Suppressor macrophage treated with lipopolysaccharide for 4 hours (primary cell): ENCODE measurements around the gene CYP3A4.
"Not testable (repeated sequence)": the region's sequence is repeated elsewhere in the genome, so short reads cannot be mapped to it uniquely, and the experiment has no call there.

ENCODE experiments used
- DNase-seq: peaks from one replicate; pipeline ENCODE4 v3.0.0-alpha.2; 2020

Gene CYP3A4

GRCh38 chr7:99784007-99784406, at the start of gene CYP3A4:
Gene CYP3A4 (minus strand): TSS chr7:99784184. CDS start chr7:99784081, 103 bp downstream.
- no peak for DNase-seq

DNA sequence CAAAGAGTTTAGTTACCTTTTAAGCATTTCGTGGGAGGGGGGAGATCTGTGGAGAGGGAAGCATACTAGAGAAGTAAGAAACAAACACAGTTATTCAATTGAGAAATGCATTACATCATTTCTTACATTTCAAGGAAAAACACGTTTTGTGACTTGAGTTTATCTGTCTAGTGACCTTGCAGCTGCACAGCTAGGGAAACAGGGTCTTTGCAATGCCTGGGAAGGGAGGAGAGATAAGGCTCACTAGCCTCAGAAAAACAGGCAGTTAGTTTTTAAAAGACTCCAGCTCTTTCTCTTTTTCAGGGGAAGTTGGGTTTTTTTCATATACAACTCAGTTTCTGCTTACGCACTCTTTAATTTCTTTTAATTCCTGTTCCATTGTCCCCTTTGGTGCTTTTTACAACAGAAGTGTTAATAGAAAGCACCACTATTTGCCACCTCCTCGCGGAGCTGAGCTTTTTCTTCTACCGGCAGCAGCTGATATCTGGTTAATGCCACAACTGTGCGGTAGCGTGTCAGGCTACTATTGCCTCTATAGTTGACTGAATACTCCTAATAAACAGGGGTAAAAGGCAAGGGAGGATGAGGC, 49.4 kb upstream of the CYP3A4 start:
- DNase-seq: no peak

GRCh38 chr7:99831595-99831994, 47.6 kb upstream of the CYP3A4 start:
- no peak for DNase-seq

DNA sequence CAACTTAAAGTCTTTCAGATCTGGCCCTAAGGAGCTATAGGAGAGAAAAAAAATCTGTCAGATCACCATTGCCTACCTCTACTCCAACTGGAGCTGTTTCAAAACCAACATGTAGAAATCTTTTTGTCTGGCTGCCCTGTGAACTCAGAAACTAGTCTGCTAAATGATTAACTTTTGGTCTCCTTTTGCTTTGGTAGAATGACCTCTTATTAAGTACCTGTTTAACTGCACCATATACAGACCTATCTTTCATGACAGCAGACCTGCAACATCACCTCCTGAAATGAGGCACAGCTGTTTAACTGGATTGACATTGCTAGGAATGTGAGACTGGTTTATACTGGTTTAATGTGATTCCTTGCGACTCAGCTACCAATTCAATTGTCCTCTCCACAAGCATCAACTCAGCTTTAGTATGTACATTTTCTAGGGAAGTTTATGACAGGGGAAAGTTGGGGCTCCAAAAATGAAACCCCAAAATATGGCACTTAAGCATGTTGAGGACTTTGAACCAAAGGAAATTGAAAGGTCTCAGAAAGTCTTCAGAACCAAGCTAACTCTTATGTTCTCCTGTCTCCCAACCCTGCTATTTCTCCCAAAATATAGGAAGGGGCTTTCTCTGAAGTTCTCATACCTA, 45.7 kb upstream of the CYP3A4 start:
- DNase-seq: no peak

GRCh38 chr7:99828811-99829210, 44.8 kb upstream of the CYP3A4 start:
- DNase-seq: no peak

DNA sequence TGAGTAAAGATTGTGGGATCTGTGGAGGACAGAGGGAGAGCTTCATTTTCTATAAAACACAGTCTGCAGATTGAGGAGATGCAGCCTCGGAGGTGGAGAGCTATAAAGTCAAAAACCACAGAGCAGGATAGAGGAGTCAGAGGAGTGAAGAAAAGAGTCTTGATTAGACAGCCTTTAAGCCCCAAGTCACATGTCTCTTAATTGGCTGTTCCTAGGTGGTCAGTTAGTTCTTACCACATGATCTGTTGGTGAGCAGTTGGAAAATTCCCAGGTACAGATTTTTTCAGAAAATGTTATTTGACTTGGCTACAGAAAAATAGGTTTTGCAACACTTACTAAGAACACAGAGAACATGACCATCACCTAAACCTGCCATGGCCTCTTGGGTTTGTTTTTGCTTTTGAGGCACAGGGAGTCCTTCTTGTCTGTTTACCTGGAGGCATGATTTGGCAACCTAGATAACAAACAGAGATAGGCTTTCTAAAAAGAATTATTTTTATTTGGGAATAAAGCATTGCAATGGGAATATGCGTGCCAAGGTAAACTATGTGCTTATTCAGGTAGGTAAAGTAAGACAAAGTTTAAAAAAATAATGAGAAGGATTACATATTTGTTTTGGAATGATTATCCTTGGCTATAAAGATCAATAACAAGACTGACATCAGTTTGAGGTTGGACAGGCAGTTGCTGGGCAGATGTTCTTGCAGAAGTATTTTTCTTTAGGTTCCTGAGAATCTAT, 43.2 kb upstream of the CYP3A4 start:
- DNase-seq: no peak

- DNase-seq: no peak
Observed at GRCh38 chr7:99825873-99826272, 41.9 kb upstream of the CYP3A4 start.

DNA sequence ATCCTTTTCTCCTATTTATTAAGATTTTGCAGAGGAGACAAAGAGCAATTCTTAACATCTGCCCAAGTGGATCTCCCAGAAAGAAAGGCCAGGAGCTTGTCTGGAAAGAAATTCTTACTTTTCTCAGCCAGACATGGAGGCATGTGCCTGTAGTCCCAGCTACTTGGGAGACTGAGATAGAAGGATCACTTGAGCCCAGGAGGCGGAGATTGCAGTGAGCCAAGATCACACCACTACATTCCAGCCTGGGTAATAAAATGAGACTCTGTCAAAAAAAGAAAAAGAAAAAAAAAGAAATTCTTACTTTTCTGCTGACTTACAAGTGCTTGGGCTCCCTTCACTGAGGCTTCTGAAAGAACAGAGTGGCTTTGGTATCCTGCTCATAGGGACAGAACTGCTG, 41.5 kb upstream of the CYP3A4 start:
- no peak for DNase-seq

DNA sequence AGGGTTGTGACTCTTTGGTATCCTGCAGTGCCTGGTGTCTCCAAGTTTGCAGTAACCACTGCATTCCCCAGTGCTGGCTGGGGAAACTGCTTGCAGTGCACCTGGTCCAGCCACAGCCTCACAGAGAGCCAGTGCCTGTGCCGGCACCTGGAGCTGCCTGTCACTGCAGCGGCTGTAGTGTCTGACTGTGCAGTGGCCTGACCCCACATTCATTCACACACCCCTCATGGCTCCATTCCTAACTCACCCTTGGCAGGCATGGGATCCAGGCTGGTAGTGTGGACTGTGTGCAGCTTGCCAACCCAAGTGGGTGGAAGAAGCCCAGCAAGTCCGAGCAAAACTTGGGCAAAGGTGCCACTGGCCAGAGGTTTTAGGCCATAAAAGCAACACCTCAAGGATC, 40.1 kb upstream of the CYP3A4 start:
- no peak for DNase-seq

DNA sequence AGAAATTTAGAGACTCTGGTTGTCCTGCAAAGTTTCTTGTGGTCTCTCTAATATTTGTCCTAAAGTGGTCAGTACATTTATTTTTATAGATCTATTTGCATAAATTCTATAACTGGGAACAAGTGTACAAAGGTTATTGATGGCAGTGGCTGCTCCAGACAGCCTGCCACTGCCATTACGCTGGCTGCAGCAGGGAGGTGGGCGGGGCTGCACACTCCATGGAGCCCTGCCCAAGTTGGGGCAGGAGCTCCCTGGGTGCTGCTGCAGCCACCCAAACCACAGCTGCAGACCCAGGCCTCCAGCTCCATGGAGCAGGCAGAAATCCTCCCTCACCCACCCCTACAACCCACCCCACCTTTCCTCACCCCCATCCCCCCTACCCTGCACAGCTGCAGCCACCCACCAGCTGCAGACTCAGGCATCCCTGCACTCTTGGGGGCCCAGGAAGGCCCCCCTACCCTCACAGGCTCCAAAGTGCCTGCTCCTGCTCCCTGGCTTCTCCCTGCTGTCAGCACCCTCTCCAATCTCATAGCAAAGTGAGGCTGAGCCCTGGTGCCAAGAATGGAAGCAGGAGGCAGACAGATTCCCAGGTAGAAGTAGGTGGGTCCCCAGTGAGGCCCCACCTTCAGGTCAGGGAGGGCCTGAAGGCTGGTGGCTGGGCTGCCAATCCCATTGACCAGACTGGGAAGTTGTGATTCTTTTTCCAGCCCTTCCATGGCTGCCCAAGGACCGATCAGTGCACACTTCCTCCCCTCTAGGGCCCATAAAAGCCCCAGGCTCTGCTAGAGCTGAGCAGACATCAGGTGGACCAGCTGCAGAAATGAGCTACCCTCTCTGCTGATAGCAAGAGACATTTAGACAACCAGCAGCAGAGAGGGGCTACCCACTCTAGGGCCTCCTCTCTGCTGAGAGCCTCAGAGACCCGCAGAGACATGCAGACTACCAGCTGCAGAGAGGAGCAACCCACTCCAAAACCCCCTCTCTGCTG, 39.0 kb upstream of the CYP3A4 start:
- DNase-seq: no peak

DNA sequence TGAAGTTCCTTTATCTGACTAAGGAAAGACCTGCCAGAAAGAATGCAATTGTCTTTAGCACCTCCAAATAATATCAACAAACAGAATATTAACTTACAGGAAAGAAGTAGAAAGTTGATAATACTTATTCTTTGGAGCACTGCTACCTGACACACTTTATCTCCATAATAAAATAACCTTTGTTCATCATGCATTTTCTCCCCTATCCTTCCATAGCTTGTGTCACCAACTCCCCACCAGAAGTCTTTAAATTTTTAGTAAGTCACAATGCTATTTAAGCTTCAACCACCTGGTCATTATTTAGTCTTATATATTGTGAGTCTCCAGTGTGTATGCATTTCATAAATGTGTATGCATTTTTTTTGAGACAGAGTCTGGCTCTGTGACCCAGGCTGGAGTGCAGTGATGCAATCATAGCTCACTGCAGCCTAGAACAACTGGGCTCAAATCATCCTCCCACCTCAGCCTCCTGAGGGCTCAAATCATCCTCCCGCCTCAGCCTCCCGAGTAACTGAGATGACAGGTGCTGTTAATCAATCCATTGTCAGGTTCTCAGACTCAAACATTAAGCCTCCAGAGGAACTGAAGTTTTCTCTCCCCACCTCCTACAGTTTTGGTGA, 36.5 kb upstream of the CYP3A4 start:
- DNase-seq: no peak

DNA sequence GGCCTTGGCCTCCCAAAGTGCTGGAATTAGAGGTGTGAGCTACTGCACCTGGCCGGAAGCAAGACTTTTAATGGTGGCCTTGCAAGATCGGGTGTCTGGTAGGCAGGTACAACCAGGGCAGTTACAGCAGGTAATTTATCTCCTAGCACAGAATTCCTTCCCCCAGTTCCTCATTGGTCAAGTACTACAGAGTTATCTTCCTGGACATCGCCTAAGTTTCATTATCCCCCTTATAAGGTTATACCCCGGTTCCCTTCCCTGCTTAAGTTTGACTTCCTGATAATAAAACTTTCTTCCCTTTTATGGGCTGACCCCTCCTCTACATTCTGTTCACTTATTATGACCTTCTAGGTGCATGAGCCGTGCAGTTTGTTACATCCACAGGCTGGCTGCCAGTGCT, 24.8 kb upstream of the CYP3A4 start:
- DNase-seq: no peak

GRCh38 chr7:99806839-99807478, 23.0 kb upstream of the CYP3A4 start:
- no peak for DNase-seq

- DNase-seq: no peak
Observed at GRCh38 chr7:99805641-99806040, 21.7 kb upstream of the CYP3A4 start.

GRCh38 chr7:99803118-99803517, 19.1 kb upstream of the CYP3A4 start:
- not testable (repeated sequence) for DNase-seq

GRCh38 chr7:99801407-99801806, 17.4 kb upstream of the CYP3A4 start:
- DNase-seq: not testable (repeated sequence)

- no peak for DNase-seq
Observed at GRCh38 chr7:99798972-99799371, 15.0 kb upstream of the CYP3A4 start.

- DNase-seq: not testable (repeated sequence)
Observed at GRCh38 chr7:99795864-99796263, 11.9 kb upstream of the CYP3A4 start.

DNA sequence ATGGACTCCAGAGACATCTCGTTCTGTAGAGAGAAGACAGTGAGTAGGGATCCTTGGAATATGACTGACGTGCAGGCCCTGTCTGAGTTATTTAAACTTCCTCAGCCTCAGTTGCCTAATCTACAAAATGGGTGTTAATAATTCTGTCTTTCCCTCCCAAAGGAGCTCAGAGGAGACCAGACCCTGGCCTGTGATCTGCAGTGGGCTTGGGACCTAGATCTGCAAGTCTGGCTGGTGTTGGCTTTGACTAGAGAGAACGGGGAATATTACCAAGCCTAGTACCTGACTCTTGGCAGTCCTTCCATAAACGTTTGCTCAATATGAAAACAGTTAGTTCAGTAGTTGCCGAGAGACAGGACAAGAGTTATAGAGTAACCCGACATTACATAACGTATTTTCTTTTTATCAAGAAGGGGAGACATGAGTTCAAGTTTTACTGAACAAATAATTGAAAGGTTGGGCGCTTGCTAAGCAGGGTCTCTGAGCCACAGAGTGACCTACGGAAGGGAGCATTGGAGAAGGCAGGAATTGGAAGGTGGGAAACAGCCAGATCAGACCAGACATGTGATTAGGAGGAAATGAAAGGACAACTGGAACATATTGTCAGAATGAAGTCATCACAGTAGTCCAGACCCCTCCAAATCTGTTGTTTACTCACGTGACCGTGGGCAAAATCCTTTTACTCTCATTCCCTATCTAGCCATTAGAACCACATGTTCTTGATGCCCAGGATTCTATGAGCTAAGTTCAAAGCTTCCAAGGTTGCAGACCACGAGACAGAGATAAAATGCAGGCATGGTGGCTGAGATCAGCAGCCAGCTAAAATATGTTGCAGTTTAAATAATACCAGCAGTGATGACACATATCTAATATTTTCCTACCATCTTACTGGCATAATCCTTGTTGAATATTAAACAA, 10.9 kb upstream of the CYP3A4 start:
- no peak for DNase-seq

DNA sequence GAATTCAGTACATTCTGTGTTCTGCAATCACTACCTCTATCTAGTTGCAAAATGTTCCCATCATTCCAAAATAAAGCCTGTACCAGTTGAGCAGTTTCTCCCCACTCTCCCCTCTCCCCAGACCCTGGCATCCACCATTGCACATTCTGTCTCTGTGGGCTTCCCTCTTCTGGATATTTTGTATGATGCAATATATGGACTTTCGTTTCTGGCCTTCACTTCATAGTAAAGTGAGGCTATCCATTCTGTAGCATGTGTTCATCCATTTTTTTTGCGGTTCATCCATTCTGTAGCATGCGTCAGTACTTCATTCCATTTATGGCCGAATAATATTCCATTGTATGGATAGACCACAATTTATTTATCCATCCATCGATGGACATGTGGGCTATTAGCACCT, 9.5 kb upstream of the CYP3A4 start:
- no peak for DNase-seq

DNA sequence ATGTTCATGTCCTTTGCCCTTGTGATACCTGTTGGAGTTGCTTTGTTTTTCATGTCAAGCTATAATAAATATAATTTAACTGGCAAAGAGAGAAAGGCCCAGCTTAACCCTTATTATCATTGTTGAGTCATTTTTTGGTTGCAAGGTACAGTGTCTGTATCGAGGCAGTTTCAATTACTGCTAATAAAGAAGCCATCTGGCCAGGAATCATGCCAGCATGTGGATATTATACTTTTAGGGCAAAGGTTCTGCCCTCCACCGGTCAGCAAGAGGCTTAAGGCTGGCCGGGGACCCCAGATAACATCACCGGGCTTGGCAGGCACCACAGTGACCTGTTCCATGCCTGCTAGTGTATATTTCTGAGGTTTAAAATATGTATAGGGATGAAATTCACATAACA, 9.0 kb upstream of the CYP3A4 start:
- no peak for DNase-seq
